ENCODE measurements around the gene SEC62. TPM values are rescaled to one million over a fixed set of nuclear protein-coding genes. Genes with fewer than 3 reads are reported as not detected.

The SEC62 gene
- total RNA-seq, 2 donors from 2014 or later = 94.4 to 101 TPM

GRCh38 chr3:170046269-170047132, 79.9 kb downstream of the SEC62 start:
- intact Hi-C loops (cut with DNase I) = no loop called here
- ATAC-seq = no peak
- no peak for DNase-seq

GRCh38 chr3:170047133-170047404, 80.5 kb downstream of the SEC62 start:
- DNase-seq (no peak), ATAC-seq (no peak)
- intact Hi-C loops (cut with DNase I) = no loop called here

Other genes with a start within 250 kb of the SEC62 start
- 1 to 10 TPM; 1.7 to 7.2 TPM for gene TERC, start 201.7 kb upstream of the SEC62 start, total RNA-seq
- gene ACTRT3, start 197.2 kb upstream of the SEC62 start, total RNA-seq = 1 to 10 TPM; 1.6 to 2.5 TPM
- 10 to 100 TPM; 13.0 to 13.8 TPM for gene MYNN, start 193.4 kb upstream of the SEC62 start, total RNA-seq
- under 1 TPM in 1 of 2 donors, not detected in 1; 0.12 TPM for gene LRRIQ4, start 153.9 kb upstream of the SEC62 start, total RNA-seq
- 1 to 10 TPM; 2.1 to 2.7 TPM for gene LRRC34, start 153.9 kb upstream of the SEC62 start, total RNA-seq
- gene LRRC31, start 96.9 kb upstream of the SEC62 start, total RNA-seq = not detected
- not detected for gene SAMD7, start 55.2 kb upstream of the SEC62 start, total RNA-seq
- gene GPR160, start 71.2 kb downstream of the SEC62 start, total RNA-seq = 1 to 10 TPM; 1.3 to 1.6 TPM
- 10 to 100 TPM; 53.0 to 56.1 TPM for gene PHC3, start 214.9 kb downstream of the SEC62 start, total RNA-seq